Immature natural killer cell (primary cell): ENCODE results near the gene SLC6A13. TPM values are rescaled to one million over a fixed set of nuclear protein-coding genes. Genes with fewer than 3 reads are reported as not detected.
A peak's percentile ranks its signal among the peaks of the same experiment; 100 is the strongest.
"Not testable (repeated sequence)": the region's sequence is repeated elsewhere in the genome, so short reads cannot be mapped to it uniquely, and the experiment has no call there.

Experiments
- DNase-seq, 3 donors: peaks; one replicate each; pipeline ENCODE4 v3.0.0; 2022; ENCODE audit warnings: mixed read lengths in 1 of 3
- H3K27ac Mint-ChIP-seq, 6 donors: one replicate each; pipeline ENCODE4 v1.8.0; 2020; ENCODE audit warnings: mixed read lengths in 6 of 6, mild to moderate bottlenecking in 5 of 6, inconsistent platforms in 4 of 6, moderate library complexity in 3 of 6
- H3K27me3 Mint-ChIP-seq, 3 donors: one replicate each; pipeline ENCODE4 v1.8.0; 2020 to 2021; ENCODE audit warnings: low read depth in 3 of 3, mild to moderate bottlenecking in 3 of 3, mixed read lengths in 3 of 3, moderate library complexity in 3 of 3, inconsistent platforms in 1 of 3
- H3K36me3 Mint-ChIP-seq, 3 donors: one replicate each; pipeline ENCODE4 v1.8.0; 2020; ENCODE audit warnings: mixed read lengths in 3 of 3, inconsistent platforms in 2 of 3, mild to moderate bottlenecking in 2 of 3
- H3K4me1 Mint-ChIP-seq, 2 donors: one replicate each; pipeline ENCODE4 v1.8.0; 2020; ENCODE audit warnings: inconsistent platforms in 2 of 2, mild to moderate bottlenecking in 2 of 2, mixed read lengths in 2 of 2, moderate library complexity in 1 of 2
- H3K4me3 Mint-ChIP-seq, 5 donors: one replicate each; pipeline ENCODE4 v1.8.0; 2020; ENCODE audit warnings: mild to moderate bottlenecking in 5 of 5, mixed read lengths in 5 of 5, inconsistent platforms in 3 of 5, moderate library complexity in 3 of 5
- H3K9me3 Mint-ChIP-seq, 6 donors: one replicate each; pipeline ENCODE4 v1.8.0; 2020; ENCODE audit warnings: mild to moderate bottlenecking in 6 of 6, mixed read lengths in 6 of 6, inconsistent platforms in 4 of 6, moderate library complexity in 3 of 6
- polyA plus RNA-seq, 3 donors: library from polyadenylated mRNA; unstranded; fragments of 300-500 nt; fragmentation: Illumina TruSeq; gene quantifications; one replicate each; pipeline ENCODE4 v1.2.3, GENCODE V29; 2021

SLC6A13 gene
- polyA plus RNA-seq, 3 donors from 2014 or later = 0.16 TPM; not detected in 2

GRCh38 chr12:225012-225411 is 37.6 kb downstream of the SLC6A13 start:
- H3K4me1 Mint-ChIP-seq = no peaks in the 10 kb centered on the region
- H3K27ac Mint-ChIP-seq = no peak overlapping the region

GRCh38 chr12:224330-224729 is 38.3 kb downstream of the SLC6A13 start:
- Mint-ChIP-seq H3K4me1 (peaks cover 2 to 5% of the 10 kb centered on the region in 2 donors), H3K36me3 (no peaks in the 10 kb centered on the region), H3K27ac (no peak overlapping the region), H3K27me3 (no peaks in the 10 kb centered on the region), H3K9me3 (peaks cover 0 to 3% (median 0%) of the 10 kb centered on the region in 6 donors), H3K4me3 (no peak overlapping the region)
- no peak for DNase-seq

More at GRCh38 chr12:225012-225411, 37.6 kb downstream of the SLC6A13 start:
- Mint-ChIP-seq H3K4me3 (no peak overlapping the region), H3K36me3 (no peaks in the 10 kb centered on the region), H3K9me3 (peaks cover 0 to 3% (median 0%) of the 10 kb centered on the region in 6 donors), H3K27me3 (peaks cover 0 to 2% (median 0%) of the 10 kb centered on the region in 3 donors)
- DNase-seq = no peak

- DNase-seq = no peak
- H3K4me3 Mint-ChIP-seq = no peak overlapping the region
- no peaks in the 10 kb centered on the region for H3K36me3 Mint-ChIP-seq
- H3K4me1 Mint-ChIP-seq = peaks cover 2 to 6% of the 10 kb centered on the region in 2 donors
- no peak overlapping the region for H3K27ac Mint-ChIP-seq
- H3K9me3 Mint-ChIP-seq = peaks cover 0 to 3% (median 0%) of the 10 kb centered on the region in 6 donors
- peaks cover 0 to 2% (median 0%) of the 10 kb centered on the region in 3 donors for H3K27me3 Mint-ChIP-seq
Measured at GRCh38 chr12:223841-224240, 38.8 kb downstream of the SLC6A13 start.

- DNase-seq = no peak
- H3K4me1 Mint-ChIP-seq = peaks cover 2 to 6% of the 10 kb centered on the region in 2 donors
- H3K27ac Mint-ChIP-seq = no peak overlapping the region
- no peak overlapping the region for H3K4me3 Mint-ChIP-seq
- H3K9me3 Mint-ChIP-seq = peaks cover 0 to 3% (median 0%) of the 10 kb centered on the region in 6 donors
- peaks cover 0 to 2% (median 0%) of the 10 kb centered on the region in 3 donors for H3K27me3 Mint-ChIP-seq
- no peaks in the 10 kb centered on the region for H3K36me3 Mint-ChIP-seq
Measured at GRCh38 chr12:221736-222135, 40.9 kb downstream of the SLC6A13 start.

- Mint-ChIP-seq H3K27me3 (peaks cover 0 to 2% (median 0%) of the 10 kb centered on the region in 3 donors), H3K4me1 (peaks cover 2 to 6% of the 10 kb centered on the region in 2 donors), H3K36me3 (no peaks in the 10 kb centered on the region), H3K9me3 (peaks cover 0 to 3% (median 0%) of the 10 kb centered on the region in 6 donors), H3K4me3 (no peak overlapping the region), H3K27ac (no peak overlapping the region)
- no peak for DNase-seq
Measured at GRCh38 chr12:220946-221550, 41.6 kb downstream of the SLC6A13 start.

- DNase-seq = no peak
- H3K4me3 Mint-ChIP-seq = no peak overlapping the region
- no peaks in the 10 kb centered on the region for H3K36me3 Mint-ChIP-seq
- H3K27me3 Mint-ChIP-seq = peaks cover 0 to 2% (median 0%) of the 10 kb centered on the region in 3 donors
- H3K4me1 Mint-ChIP-seq = peaks cover 2 to 6% of the 10 kb centered on the region in 2 donors
- no peak overlapping the region for H3K27ac Mint-ChIP-seq
- peaks cover 0 to 3% (median 0%) of the 10 kb centered on the region in 6 donors for H3K9me3 Mint-ChIP-seq
Measured at GRCh38 chr12:220491-220890, 42.1 kb downstream of the SLC6A13 start.

- H3K4me1 Mint-ChIP-seq = peaks cover 2 to 6% of the 10 kb centered on the region in 2 donors
- H3K9me3 Mint-ChIP-seq = peaks cover 0 to 3% (median 0%) of the 10 kb centered on the region in 6 donors
- H3K36me3 Mint-ChIP-seq = no peaks in the 10 kb centered on the region
- H3K4me3 Mint-ChIP-seq = no peak overlapping the region
- DNase-seq = peak; percentile 53 to 64 (median 57)
- H3K27ac Mint-ChIP-seq = no peak overlapping the region
- peaks cover 0 to 2% (median 0%) of the 10 kb centered on the region in 3 donors for H3K27me3 Mint-ChIP-seq
Measured at GRCh38 chr12:219891-220352, 42.7 kb downstream of the SLC6A13 start.

- peaks cover 2 to 3% (median 3%) of the 10 kb centered on the region in 3 donors for H3K27me3 Mint-ChIP-seq
- H3K4me1 Mint-ChIP-seq = peaks cover 2 to 6% of the 10 kb centered on the region in 2 donors
- no peak overlapping the region for H3K27ac Mint-ChIP-seq
- DNase-seq = no peak
- H3K4me3 Mint-ChIP-seq = no peak overlapping the region
- H3K36me3 Mint-ChIP-seq = no peaks in the 10 kb centered on the region
- H3K9me3 Mint-ChIP-seq = peaks cover 0 to 3% (median 0%) of the 10 kb centered on the region in 6 donors
Measured at GRCh38 chr12:218728-219590, 43.7 kb downstream of the SLC6A13 start.

GRCh38 chr12:218221-218620 is 44.4 kb downstream of the SLC6A13 start:
- no peaks in the 10 kb centered on the region for H3K36me3 Mint-ChIP-seq
- H3K27ac Mint-ChIP-seq = no peak overlapping the region
- H3K9me3 Mint-ChIP-seq = peaks cover 0 to 3% (median 0%) of the 10 kb centered on the region in 6 donors
- H3K4me1 Mint-ChIP-seq = peaks cover 3 to 6% of the 10 kb centered on the region in 2 donors
- H3K27me3 Mint-ChIP-seq = peaks cover 3 to 9% (median 6%) of the 10 kb centered on the region in 3 donors
- H3K4me3 Mint-ChIP-seq = no peak overlapping the region
- no peak for DNase-seq

- not testable (repeated sequence) for H3K36me3 Mint-ChIP-seq, H3K27ac Mint-ChIP-seq, DNase-seq, H3K4me3 Mint-ChIP-seq, H3K4me1 Mint-ChIP-seq, H3K9me3 Mint-ChIP-seq
- H3K27me3 Mint-ChIP-seq = peaks cover 6 to 10% (median 9%) of the 10 kb centered on the region in 3 donors
Measured at GRCh38 chr12:217029-217428, 45.6 kb downstream of the SLC6A13 start.

GRCh38 chr12:215116-215515 is 47.5 kb downstream of the SLC6A13 start:
- Mint-ChIP-seq H3K27me3 (peaks cover 8 to 14% (median 13%) of the 10 kb centered on the region in 3 donors), H3K27ac (no peak overlapping the region)

GRCh38 chr12:214003-214741 is 48.5 kb downstream of the SLC6A13 start, which contains the start of gene SLC6A12:
Gene SLC6A12 (minus strand): TSS chr12:214157. CDS start chr12:209986, 4,171 bp downstream.
- Mint-ChIP-seq H3K9me3 (no peaks in the 10 kb centered on the region), H3K27me3 (peaks cover 9 to 14% (median 14%) of the 10 kb centered on the region in 3 donors), H3K4me3 (no peak within 1 kb of the TSS), H3K27ac (no peak within 1 kb of the TSS), H3K36me3 (no peaks in the 10 kb centered on the region), H3K4me1 (peaks cover 0 to 2% of the 10 kb centered on the region in 2 donors)
- no peak for DNase-seq

More at GRCh38 chr12:215116-215515, 47.5 kb downstream of the SLC6A13 start:
- Mint-ChIP-seq H3K4me1 (peaks cover 3 to 6% of the 10 kb centered on the region in 2 donors), H3K9me3 (no peaks in the 10 kb centered on the region), H3K36me3 (no peaks in the 10 kb centered on the region), H3K4me3 (no peak overlapping the region)
- DNase-seq = no peak

- DNase-seq = no peak
- peaks cover 0 to 2% of the 10 kb centered on the region in 2 donors for H3K4me1 Mint-ChIP-seq
- H3K36me3 Mint-ChIP-seq = no peaks in the 10 kb centered on the region
- H3K9me3 Mint-ChIP-seq = no peaks in the 10 kb centered on the region
- H3K27ac Mint-ChIP-seq = no peak overlapping the region
- H3K4me3 Mint-ChIP-seq = no peak overlapping the region
- peaks cover 11 to 16% (median 13%) of the 10 kb centered on the region in 3 donors for H3K27me3 Mint-ChIP-seq
Measured at GRCh38 chr12:213527-213932, 49.1 kb downstream of the SLC6A13 start.
